GM18873 (cell line): ENCODE results near the gene EML5.
A peak's percentile ranks its signal among the peaks of the same experiment; 100 is the strongest.
"Not testable (repeated sequence)": the region's sequence is repeated elsewhere in the genome, so short reads cannot be mapped to it uniquely, and the experiment has no call there.

Experiments
- ATAC-seq: cut with Tn5 transposase; IDR thresholded peaks from one replicate; pipeline ENCODE4 v1.9.1; 2021; ENCODE audit warnings: mild to moderate bottlenecking, moderate library complexity, moderate number of reproducible peaks; ENCODE audit not compliant: unreplicated experiment, low FRiP score

Gene EML5

DNA sequence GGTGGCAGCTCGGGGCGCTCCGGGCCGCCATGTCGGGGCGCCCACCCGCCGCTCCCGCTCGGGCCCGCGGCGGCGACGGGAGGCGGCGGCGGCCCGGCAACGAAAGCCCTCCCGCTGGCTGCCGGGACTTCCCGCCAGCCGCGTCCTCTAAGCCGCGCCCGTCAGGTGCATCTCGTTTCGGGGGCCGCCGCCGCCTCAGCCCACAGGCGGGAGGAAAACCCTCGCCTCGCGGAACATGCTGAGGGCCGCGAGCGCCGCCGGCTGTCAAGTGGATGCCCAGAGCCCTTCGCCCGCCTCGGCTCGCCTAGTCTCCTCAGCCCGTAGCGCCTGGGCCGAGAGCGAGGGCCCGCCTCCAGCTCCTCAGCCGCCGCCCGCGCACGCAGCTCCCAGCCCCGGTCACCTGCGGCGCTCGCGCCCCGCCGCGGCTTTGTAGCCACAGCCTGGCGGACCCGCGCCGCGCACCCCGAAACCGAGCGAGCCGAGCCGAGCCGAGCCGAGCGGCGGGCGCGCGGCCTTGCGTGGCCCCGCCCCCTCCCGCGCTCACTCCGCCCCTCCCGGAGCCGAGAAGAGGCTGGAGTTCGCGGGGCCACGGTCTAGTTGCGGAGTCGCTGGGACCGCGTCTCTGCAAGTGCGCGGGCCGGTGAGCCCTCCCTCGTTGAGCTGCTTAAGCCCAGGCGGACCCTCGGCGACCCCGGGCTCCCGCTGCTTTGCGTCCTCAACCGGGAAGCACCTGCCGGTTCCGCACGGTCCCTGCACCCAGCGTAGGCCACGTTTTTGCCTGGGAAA is at the start of gene EML5:
EML5 (minus strand) TSS at position 481 of the 786 bp plus-strand sequence; CDS start at position 31, 450 bp downstream.
- peak; percentile 73 for ATAC-seq

- ATAC-seq: no peak
Observed at GRCh38 chr14:88842414-88842813, 49.7 kb upstream of the EML5 start.

GRCh38 chr14:88841741-88842140 is 49.0 kb upstream of the EML5 start:
- no peak for ATAC-seq

GRCh38 chr14:88840926-88841325 is 48.2 kb upstream of the EML5 start:
- ATAC-seq: no peak

DNA sequence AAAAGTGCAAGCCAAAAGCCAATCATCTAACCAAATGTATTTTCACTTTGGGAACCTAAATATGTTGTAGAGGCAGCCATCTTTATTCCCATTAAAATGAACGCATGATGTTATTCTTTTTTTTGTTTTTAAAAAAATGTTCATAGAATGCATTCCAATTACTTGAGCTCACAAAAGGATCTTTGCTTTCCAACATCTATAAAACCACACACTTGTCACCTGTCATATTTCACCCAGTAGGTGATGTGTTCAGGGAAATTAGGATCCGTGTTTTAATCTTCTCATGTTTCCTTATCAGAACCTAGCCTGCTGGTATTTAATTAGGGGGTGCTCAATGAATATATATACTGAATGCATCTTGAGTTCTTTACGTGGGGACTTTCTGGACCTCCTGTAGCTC is 45.3 kb upstream of the EML5 start:
- ATAC-seq: no peak

GRCh38 chr14:88837495-88837894 is 44.7 kb upstream of the EML5 start:
- no peak for ATAC-seq

GRCh38 chr14:88835661-88836060 is 42.9 kb upstream of the EML5 start:
- ATAC-seq: no peak

- no peak for ATAC-seq
Observed at GRCh38 chr14:88834883-88835431, 42.2 kb upstream of the EML5 start.

- ATAC-seq: no peak
Observed at GRCh38 chr14:88831284-88831683, 38.5 kb upstream of the EML5 start.

DNA sequence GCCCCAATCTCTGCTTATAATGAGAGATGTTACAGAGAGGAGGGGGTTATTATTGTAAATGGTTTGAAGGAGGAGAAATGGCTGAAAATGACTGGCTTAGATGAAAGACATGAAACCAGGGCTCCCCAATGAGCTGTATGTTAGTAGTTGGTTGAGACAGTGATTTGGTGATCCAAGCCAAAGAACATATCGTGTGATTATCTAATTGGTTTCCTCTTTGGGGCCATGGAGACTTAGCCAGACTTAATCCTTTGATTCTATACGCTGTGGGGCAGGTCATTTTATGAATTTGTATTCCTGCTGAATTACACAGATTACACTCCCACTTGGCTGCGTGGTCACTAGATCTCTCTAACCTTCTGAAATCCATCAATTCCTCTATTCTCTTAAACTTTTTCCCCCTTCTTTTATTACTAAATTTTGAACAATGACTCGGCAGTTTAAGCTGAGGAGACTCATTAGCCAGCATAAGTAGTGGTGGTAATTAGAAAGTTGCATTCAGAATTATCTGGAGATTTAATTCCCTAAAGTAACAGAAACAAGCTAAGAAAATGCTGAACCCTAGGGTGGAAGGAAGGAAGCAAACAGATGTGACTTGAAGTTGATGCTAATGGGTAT is 37.0 kb upstream of the EML5 start:
- no peak for ATAC-seq

- ATAC-seq: no peak
Observed at GRCh38 chr14:88829188-88829587, 36.4 kb upstream of the EML5 start.

GRCh38 chr14:88825503-88825902 is 32.8 kb upstream of the EML5 start:
- ATAC-seq: no peak

DNA sequence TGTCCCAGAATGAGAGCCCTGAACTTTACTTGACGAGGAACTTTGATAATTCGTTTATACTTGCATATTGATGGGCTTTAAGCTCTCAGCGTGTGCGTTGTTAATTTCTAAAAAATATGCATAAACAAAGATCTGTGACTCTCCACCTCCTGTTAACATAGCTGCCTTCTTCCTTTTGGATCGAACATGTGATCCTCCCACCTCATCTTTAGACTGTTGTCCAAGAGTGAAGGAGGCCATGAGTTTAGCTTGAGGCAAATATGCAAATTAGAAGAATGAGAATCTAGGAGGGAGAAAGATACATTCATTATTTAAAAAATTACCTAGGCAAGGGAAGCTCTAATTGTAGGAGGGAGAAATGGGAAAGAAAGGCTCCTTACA is 32.3 kb upstream of the EML5 start:
- no peak for ATAC-seq

DNA sequence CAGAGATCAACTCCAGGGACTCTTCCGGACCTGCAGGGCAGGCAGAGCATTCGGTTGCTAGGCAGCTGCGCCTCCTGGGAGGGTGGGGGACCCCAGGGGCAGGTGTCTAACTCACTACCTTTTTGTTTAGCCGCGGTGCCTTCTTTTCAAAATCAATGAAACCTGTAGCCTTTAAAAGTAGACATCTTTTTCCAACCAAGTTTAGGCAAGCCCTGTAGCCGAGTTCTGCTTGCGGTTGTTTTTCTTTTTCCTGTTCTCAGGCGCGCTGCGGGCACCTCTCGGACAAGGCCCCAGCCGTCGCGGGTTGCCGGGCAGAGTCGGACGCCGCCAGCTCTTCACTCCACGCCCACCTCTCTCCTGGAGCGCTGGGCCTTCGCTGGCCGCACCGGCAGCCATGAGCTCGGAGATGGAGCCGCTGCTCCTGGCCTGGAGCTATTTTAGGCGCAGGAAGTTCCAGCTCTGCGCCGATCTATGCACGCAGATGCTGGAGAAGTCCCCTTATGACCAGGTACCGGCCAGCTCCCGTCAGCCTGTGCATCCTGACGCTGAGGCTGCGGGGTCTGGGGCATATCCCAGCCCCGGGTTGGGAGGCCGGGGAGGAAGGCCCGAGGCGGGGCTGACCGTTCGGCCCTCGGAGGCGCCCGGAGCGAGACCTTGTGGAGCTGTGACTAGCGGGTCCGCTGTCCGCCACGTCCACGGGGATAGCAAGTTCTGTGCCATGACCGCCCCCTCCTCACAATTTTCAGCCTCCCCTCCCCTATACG is 31.7 kb upstream of the EML5 start, which contains the start of gene TTC8:
TTC8 (plus strand) TSS at position 338 of the 764 bp plus-strand sequence; CDS start at position 395, 57 bp downstream.
- peak; percentile 98 for ATAC-seq

- no peak for ATAC-seq
Observed at GRCh38 chr14:88823968-88824313, 31.2 kb upstream of the EML5 start.

- ATAC-seq: no peak
Observed at GRCh38 chr14:88821888-88822287, 29.1 kb upstream of the EML5 start.

- no peak for ATAC-seq
Observed at GRCh38 chr14:88821378-88821777, 28.6 kb upstream of the EML5 start.

DNA sequence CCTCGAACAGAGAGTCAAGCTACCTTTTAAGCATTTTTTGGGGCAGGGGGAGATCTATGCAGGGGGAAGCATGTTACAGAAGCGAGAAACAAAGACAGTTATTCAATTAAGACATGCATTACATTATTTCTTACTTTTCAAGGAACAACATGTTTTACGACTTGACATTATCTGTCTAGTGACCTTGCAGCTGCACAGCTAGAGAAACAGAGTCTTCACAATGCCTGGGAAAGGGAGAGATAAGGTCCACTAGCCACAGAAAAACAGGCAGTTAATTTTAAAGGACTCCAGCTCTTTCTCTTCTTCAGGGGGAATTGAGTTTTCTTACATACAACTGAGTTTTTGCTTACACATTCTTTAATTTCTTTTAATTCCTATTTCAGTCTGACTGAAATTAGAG is 26.9 kb upstream of the EML5 start:
- ATAC-seq: not testable (repeated sequence)

GRCh38 chr14:88818018-88818417 is 25.3 kb upstream of the EML5 start:
- ATAC-seq: no peak

- ATAC-seq: no peak
Observed at GRCh38 chr14:88815980-88816379, 23.2 kb upstream of the EML5 start.

DNA sequence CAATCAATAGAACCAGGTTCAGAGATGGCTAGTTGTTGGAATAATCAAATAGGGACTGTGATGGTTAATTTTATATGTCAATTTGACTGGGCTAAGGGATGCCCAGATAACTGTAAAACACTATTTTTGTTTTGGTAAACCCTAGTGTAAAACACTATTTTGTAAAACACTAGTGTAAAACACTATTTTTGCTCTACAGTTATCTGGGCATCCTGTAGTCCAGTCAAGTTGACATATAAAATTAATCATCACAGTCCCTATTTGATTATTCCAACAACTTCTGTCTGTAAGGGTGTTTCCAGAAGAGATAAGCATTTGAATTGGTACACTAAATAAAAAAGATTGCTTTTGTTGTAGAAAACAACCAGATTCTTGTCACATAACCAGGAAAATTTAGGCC is 15.6 kb upstream of the EML5 start:
- ATAC-seq: no peak
